ENCODE data around the gene MFSD12.
"Not testable (repeated sequence)": the region's sequence is repeated elsewhere in the genome, so short reads cannot be mapped to it uniquely, and the experiment has no call there.

The MFSD12 gene

DNA sequence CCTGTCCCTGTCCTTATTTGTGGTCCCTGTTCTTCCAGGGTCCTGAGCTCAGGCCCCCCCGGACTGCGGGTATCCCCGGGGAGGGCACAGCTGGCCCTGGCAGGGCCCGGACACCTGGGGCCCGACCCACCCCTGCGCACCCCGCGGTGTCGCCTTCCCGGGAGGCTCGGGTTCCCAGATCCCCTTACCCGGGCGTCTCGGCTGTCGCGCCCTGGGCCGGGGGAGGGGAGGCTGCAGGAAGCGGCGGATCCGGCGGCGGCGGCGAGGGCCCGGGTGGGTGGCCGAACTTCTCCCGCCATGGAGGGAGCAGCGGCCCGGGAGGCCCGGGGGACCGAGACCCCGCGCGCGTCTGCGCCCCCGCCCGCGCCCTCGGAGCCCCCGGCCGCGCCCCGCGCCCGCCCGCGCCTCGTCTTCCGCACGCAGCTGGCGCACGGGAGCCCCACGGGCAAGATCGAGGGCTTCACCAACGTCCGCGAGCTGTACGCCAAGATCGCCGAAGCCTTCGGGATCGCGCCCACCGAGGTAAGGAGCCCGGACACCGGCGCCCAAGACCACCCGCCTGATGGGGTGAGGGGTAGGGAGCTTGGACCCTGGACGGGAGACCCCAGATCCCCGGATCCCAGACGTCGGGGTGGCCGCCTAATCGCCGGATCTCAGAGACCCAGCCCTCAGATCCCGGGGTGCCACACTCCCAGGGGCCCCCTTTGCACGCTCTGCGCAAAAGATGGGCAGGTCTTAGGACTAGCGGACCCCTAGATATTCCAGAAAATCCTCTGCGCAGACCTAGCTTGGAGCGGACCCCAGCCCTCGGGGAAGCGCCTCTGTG, 28.1 kb upstream of the MFSD12 start, which contains the start of gene GIPC3:
TSS of gene GIPC3 (plus strand) at position 178 of the 826 bp plus-strand sequence. CDS start at position 298, 120 bp downstream.
- in situ Hi-C loops (cut with MboI; ENCODE audit: low sequenced_read_pairs): no loop called here

DNA sequence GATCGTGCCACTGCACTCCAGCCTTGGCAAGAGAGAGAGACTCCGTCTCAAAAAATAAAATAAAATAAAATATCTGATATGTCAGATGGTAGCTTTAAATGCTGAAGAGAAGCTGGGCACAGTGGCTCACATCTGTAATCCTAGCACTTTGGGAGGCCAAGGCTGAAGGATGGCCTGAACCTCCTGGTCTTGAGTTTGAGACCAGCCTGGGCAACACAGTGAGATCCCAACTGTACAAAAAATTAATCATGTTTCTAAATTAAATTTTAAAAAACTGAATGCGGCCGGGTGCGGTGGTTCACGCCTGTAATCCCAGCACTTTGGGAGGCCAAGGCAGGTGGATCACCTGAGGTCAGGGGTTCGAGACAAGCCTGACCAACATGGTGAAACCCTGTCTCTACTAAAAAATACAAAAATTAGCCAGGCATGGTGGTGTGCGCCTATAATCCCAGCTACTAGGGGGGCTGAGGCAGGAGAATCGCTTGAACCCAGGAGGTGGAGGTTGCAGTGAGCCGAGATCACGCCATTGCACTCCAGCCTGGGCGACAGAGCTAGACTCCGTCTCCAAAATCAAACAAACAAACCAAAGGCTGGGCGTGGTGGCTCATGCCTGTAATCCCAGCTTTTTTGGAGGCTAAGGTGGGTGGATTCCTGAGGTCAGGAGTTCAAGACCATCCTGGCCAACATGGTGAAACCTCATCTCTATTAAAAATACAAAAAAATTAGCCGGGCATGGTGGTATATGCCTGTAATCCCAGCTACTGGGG, 26.8 kb upstream of the MFSD12 start:
- in situ Hi-C loops (cut with MboI; ENCODE audit: low sequenced_read_pairs): not testable (repeated sequence)

DNA sequence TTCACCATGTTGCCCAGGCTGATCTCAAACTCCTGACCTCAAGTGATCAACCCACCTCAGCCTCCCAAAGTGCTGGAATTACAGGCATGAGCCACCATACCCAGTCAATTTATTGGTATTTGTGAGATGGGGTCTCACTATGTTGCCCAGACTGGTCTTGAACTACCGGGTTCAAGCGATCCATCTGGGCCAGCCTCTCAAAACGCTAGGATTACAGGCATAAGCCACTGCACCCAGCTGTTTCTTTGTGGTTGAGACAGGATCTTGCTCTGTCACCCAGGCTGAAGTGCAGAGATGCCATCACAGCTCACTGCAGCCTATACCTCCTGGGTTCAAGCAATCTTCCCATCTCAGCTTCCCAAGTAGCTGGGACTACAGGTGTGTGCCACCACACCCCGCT, 24.4 kb upstream of the MFSD12 start:
- in situ Hi-C loops (cut with MboI; ENCODE audit: low sequenced_read_pairs): not testable (repeated sequence)

DNA sequence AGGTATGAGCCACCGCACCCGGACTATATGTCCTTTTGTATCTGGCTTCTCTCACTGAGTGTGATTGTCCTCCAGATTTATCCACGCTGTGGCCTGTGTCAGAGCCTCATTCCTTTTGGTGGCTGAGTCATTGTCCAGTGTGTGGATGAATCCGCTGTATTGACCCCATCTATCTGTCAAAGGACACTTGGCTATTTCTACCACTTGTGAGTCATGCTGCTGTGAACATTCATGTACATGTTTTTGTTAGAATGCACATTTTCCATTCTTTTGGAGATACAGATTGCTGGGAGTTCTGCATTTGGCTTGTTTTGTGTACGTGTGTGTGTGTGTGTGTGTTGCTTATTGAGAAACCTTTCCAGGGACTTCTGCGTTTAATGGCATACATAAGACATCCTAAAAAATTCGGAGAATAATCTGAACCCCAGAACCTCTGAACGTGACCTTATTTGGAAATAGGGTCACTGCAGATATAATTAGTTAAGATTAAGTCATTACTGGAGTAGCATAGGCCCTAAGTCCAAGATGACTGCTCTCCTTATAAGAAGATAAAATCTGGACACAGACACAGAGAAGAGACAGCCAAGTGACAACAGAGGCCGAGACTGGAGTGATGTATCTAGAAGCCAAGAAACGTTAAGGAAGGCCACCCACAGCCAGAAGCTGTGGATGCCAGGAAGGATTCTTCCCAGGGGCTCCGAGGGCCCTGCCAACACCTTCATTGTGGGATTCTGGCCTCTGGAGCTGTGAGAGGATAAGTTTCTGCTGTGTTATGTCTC, 23.0 kb upstream of the MFSD12 start:
- in situ Hi-C loops (cut with MboI; ENCODE audit: low sequenced_read_pairs): no loop called here

DNA sequence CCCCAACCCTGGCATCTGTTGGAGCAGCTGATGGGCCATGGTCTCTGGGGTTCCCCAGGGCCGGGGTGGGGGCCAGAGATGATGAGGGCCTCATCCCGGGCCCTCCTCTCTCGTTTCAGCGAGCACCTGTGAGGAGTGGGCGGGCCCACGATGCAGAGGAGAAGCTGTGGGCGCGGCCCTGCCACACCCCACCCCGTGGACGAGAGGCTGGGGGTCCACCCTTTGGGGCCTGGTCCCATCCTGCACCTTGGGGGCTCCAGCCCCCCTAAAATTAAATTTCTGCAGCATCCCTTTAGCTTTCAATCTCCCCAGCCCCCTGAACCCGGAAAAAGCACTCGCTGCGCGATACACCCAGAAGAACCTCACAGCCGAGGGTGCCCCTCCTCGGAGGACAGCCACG, 21.0 kb upstream of the MFSD12 start:
- in situ Hi-C loops (cut with MboI; ENCODE audit: low sequenced_read_pairs): no loop called here

DNA sequence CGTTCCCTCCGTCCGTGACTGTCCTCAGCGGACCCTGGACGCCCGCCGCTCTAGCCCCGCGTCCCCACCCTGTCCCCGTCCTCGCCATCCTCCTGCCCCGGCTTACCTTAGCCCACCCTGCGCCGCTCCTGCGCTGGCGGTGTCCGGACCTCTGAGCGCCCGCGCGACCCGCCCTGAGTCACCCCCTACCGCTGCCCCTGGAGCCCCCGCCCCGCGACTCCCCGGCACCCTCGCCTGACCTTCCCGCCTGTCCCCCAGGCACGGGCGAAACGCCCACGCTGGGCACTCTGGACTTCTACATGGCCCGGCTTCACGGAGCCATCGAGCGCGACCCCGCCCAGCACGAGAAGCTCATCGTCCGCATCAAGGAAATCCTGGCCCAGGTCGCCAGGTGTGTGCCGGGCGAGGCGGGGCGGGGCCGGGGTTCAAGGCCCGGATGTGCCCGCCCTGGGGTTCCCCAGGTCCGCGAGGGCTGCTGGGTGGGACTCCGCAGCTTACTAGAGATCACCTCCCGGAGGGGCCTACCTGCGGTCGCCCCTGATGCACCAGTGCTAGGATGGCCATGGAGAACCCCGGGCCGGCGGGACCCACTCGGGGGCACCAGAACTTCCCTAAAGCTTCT, 20.4 kb upstream of the MFSD12 start:
- in situ Hi-C loops (cut with MboI; ENCODE audit: low sequenced_read_pairs): no loop called here

DNA sequence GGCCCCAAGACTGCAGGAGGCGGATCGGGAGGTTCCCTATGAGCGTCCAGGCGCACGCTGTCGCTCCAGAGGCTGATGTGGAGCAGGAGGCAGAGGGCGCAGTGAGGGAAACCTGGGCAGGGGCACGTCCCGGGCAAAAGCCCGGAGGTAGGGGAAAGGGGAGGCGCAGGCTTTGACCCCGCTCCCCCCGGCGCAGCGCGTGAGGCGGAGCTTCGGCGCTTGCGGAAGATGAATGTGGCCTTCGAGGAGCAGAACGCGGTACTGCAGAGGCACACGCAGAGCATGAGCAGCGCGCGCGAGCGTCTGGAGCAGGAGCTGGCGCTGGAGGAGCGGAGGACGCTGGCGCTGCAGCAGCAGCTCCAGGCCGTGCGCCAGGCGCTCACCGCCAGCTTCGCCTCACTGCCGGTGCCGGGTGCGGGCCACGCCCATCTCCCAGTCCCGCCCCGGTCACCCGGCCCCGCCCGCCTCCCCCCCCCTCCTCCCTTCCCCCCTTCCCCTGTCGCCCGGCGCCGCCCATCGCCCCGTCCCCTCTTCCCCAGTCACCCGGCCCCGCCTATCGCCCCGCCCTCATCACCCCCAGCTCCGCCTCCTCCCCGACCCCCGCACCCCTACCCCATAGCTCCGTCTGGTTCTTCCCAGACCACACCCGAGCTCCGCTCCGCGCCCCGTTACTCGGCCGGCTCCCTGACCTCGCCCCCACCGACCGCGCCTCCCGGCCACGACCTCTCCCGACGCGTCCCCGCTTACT, 19.5 kb upstream of the MFSD12 start:
- in situ Hi-C loops (cut with MboI; ENCODE audit: low sequenced_read_pairs): no loop called here

DNA sequence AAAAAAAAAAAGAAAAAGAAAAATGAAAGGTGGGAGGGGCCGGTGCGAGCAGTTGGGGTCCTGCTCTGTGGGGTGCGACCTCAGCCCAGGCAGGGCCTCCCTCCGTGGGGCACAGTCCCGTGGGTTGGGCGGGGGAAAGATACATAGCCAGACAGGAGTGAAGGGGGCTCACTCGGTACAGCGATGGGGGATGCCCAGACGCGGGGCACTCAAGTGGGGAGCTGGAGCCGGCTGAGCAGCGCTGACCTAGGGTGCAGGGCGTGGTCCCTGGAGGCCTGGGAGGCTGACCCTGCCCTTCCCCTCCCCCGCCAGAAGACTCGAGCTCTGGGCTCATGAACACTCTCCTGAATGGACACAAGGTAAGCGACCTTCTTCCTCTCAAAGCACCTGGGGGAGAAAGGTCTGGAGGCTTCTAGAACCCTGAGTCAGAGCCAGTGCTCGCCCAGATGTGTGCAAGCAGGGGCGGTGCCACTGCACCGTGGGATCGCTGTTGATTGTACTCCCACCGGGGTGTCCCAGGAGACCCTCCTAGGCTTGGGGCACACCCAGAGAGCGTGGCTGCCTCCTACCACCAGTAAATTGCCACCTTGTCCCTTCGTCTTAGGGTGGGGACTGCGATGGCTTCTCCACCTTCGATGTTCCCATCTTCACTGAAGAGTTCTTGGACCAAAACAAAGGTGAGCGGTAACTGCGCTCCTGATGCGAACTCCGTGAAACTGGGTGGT, 18.7 kb upstream of the MFSD12 start:
- in situ Hi-C loops (cut with MboI; ENCODE audit: low sequenced_read_pairs): no loop called here

DNA sequence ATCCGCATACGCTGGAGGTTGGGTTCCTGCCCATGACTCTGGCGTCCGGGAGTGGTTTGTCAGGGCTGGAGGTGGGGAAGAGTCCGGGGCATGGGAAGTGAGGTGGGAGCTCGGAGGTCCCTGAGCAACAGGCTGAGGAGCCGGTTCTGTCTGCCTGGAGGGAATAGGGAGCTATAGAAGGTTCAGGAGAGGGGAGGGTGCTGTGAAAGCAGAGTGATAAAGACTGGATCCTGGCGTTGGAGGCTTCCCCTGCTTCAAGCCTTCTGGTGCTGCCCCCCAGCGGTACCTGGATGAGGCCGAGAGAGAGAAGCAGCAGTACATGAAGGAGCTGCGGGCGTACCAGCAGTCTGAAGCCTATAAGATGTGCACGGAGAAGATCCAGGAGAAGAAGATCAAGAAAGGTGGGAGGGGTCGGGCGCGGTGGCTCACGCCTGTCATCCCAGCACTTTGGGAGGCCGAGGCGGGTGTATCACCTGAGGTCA, 17.9 kb upstream of the MFSD12 start:
- in situ Hi-C loops (cut with MboI; ENCODE audit: low sequenced_read_pairs): no loop called here

DNA sequence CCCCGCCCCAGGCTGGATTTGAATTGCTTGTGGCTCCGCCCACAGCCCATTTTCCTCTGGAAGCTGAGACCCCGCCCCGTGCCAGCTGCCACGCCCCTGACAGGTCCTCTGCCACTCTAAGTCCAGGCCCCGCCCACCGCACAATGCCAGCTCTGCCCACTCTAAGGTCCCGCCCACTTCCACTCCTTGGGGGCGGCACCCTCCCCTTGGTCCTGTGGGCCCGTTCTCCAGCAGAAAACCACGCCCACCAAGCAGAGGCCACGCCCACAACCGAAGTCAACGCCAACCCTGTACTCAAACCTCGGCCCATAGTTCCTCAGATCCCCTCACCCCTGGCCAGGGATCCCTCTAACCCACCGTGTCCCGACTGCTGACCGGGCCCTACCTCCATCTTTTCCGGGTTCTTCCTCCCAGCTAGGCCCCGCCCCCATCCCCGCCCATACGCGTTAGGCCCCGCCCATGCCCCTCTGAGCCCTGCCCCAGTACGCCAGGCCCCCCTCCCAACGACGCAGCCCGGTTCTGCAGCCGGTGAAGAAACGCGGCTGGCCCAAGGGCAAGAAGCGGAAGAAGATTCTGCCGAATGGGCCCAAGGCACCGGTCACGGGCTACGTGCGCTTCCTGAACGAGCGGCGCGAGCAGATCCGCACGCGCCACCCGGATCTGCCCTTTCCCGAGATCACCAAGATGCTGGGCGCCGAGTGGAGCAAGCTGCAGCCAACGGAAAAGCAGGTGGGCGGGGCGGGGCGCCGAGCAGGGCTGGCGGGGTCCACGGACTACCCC, 16.7 kb upstream of the MFSD12 start:
- in situ Hi-C loops (cut with MboI; ENCODE audit: low sequenced_read_pairs): no loop called here

DNA sequence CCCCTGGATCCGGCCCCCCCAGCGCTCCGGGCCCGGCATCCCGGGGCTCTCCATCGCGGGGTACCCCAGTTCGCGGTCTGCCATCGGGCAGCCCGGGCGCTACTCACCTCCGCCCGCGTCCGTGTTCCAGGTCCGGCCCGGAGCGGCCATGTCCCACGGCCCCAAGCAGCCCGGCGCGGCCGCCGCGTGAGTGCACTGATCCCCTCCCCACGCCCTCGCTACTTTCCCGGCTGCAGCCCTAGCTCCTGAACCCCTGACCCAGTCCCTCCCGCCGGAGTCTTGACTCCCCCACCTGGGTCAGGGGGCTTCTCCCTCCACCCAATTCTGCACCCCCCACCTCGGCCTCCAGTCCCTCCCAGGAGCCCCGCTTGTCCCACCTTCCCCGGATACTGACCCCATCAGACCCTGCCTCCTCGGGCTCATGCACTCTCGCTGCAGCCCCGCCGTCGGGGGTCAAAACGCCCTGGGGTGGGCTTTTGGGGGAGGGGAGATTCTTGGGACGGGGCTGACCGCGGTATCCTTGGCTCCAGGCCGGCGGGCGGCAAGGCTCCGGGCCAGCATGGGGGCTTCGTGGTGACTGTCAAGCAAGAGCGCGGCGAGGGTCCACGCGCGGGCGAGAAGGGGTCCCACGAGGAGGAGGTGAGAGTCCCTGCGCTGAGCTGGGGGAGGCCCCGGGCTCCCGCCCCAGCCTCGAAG, 15.9 kb upstream of the MFSD12 start:
- in situ Hi-C loops (cut with MboI; ENCODE audit: low sequenced_read_pairs): no loop called here

DNA sequence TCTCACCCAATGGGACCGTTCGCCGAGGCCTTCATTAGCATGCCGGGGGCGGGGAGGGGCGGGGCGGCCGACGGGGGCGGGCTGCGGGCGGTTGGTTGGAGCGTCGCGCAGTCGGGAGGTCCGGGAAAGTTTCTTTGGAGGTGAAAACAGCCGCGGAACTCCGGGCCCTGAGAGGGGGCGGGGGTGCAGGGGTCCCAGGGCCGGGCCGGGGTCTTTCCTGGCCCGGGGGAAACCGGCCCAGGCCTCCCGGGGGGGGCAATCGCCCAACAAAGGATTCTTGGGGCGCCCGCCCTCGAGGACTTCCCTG, 15.4 kb upstream of the MFSD12 start, which contains the start of gene HMG20B:
TSS of gene HMG20B (plus strand) at position 90 of the 307 bp plus-strand sequence. CDS start 366 bp downstream, outside the sequence.
- in situ Hi-C loops (cut with MboI; ENCODE audit: low sequenced_read_pairs): no loop called here

DNA sequence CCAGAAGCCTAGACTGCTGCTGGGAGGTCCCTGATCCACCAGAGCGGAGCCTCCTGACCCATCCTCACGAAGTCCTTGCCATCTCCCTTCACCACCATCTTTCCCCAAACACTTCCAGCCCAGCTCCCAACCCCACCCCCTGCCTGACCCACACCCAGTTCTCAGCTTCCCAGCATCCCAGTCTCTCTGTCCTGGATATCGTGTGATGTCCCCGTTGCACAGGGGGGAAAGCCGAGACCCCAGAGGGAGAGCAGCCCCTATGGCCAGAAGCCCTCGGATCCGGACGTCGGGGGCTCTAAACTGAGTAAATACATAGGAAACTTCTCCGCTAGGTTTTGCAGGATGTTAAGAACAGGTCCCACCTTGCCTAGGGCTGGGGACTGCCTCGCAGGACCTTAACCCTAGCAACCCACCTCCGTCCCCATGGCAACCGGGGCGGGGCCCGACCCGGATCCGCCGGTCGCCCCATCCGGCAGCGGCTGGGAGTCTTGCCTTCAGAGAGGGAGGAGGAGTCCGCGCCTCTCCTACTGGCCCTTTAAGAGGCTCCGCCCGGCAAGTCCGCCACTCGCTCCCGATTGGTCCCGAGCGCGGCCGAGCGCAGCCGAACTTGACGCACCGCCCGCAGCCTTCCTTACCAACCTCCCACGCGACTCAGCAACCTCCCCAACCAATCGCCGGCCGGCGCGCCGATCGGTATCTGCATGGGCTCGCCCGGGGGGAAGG, 14.9 kb upstream of the MFSD12 start:
- in situ Hi-C loops (cut with MboI; ENCODE audit: low sequenced_read_pairs): no loop called here

DNA sequence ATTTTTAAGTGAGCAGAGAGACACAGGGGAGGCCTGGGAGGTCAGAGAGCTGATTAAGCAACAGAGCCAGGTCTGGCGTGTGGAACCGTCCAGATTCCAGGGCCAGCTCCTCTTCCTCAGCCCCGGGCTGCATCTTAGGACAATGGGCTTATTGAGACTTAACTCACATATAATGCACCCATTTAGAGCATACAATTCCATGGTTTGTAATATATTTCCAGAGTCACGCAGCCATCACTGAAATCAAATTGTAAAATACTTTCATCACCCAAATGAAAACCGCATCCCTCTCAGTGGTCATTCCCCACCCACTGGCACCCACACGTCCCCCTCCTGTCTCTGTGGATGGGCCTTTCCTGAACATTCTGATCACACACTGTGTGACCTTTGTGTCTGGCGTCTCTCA, 13.2 kb upstream of the MFSD12 start:
- in situ Hi-C loops (cut with MboI; ENCODE audit: low sequenced_read_pairs): no loop called here

DNA sequence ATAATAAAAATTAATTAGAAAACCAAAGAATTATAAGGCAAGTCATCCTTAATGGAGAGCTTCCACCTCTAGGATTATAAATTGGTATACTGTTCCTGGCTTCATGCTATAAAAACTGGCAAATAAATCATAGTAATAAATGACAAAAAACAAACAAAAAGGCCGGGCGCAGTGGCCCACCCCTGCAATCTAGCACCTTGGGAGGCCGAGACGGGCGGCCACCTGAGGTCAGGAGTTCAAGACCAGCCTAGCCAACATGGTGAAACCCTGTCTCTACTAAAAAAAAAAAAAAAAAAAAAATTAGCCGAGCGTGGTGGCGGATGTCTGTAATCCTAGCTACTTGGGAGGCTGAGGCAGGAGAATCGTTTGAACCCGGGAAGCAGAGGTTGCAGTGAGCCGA, 12.7 kb upstream of the MFSD12 start:
- in situ Hi-C loops (cut with MboI; ENCODE audit: low sequenced_read_pairs): not testable (repeated sequence)

DNA sequence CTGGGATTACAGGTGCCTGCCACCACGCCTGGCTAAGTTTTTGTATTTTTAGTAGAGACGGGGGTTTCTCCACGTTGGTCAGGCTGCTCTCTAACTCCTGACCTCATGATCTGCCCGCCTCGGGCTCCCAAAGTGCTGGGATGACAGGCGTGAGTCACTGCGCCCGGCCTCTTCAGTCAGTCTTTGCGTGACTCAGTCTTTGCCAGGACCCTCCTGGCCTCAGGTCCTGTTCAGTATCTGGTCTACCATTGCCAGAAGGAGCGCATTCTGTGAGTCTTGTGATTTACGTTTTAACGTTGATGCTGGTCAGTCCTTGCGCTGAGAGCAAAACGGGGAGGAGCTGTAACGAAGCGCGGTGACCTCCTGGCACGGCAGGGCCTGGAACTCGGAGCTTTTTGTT, 7.8 kb upstream of the MFSD12 start:
- in situ Hi-C loops (cut with MboI; ENCODE audit: low sequenced_read_pairs): no loop called here

DNA sequence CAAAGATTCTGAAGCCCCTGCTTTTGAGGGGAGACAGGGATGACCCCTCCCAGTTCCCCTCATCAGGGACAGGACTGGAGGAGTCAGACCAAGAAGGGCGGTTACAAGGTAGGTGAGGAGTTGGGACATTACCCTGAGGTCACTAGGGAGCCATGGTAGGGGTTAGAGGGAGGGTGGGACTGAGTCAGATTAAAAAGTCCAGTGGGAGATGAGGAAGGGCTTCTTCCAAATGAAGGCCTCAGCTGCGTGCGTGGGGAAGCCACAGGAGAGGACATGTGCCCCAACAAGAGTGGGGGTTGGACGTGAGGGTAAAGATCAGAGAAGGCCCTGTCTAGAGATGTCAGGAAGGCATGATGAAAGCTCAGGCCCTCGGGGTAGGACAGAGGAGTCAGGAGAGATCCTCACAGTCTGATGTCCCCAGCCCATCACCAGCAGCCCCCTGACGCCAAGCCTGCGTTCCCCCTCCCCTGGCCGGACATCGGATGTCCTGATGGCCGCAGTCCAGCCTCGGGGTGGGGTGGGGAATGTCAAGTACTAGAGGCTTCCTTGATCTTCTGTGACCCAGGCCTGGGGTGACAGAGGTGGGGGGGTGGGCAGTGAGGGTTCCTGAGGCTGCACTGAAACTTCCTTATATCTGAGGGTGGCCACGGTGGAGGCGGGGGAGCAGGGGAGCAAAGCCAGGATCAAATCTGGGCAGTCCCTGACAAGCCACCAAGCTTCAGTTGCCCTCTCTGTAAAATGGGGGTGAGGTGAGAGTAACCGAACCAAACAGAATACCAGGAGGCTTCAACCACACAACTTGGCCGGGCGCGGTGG, 6.5 kb upstream of the MFSD12 start:
- in situ Hi-C loops (cut with MboI; ENCODE audit: low sequenced_read_pairs): no loop called here

Data from hTERT RPE-1 (cell line).